ENCODE measurements around the gene ATP6V1E1. TPM values are rescaled to one million over a fixed set of nuclear protein-coding genes. Genes with fewer than 3 reads are reported as not detected.

The ATP6V1E1 gene
- 110 and 133 TPM in 2 replicates for total RNA-seq

DNA sequence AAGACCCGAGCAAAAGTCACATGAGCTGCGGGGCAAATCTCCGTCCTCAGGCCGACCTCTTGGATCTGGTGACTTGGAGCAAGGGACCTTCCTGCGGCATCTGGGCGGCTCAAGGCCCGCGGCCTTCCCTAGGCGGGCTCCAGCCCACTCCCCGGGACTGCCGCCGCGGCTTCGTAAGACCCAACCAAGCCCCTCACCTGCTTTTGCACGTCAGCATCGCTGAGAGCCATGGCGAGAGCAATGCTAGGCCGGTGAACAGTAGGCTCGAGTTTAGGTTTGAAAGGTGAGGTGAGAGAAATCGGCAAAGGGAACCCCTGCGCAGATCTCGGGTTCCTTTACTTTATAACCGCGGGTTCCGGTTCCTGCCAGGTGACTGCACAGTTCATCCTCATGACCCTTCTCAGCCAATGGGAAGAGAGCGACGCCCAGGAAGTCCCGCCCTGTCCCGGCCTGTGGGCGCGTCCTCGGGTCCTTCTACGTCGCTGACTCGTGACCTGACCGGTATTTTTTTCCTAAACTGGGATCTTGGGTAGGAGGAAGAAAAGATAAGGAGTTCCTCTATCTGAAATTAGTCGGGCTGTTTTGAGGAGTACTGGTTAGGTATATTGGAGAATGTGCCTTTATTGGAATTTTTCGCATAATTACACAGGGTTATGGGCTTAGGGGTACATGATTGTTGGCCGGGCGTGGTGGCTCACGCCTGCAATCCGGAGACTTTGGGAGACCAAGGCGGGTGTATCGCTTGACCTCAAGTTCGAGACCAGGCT lies at the start of gene ATP6V1E1:
Gene ATP6V1E1, minus strand, starts transcription at position 344 of the 767 bp plus-strand sequence. Its CDS starts 114 bp downstream, at position 230.

DNA sequence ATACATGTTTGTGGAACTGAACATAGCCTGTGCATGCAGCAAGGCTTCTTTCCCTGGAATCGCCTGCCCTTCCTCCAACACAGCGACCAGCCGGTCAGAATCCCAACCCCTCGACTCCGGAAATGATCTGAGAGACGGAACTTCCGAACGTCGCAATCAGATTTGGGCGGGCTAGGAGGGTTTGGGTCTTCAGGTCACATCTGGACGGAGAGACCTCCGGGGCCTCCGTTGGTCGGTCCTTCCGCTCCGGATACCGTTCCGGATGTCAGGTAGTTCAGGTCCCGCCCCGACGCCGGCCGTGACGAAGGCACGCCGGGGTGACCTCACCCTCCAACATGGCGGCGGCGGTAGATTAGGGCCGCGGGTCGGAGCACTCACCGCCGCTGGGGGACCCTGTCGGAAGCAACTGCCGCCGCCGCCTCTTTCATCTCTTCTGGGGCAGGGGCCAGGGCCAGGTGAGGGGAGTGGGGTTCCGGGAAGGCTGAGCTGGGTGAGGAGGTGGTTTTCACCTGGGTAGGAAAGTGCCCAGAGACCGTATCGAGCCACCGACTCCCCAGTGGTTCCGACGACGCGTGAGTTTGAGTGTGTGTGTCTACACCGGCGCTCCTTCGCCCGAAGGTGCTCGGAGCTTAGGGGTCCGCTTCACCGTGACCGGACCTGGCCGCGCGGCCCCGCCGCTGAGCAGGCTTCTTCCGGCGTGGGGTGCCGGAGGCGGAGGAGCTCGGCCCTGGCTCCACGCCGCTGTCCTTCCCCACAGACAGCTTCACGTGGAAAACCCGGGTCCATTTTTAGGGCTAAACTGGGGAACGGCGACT lies 10.1 kb upstream of the ATP6V1E1 start, which contains the start of gene BCL2L13:
Gene BCL2L13, plus strand, starts transcription at position 326 of the 815 bp plus-strand sequence. CDS start 16,955 bp downstream, outside the sequence.

DNA sequence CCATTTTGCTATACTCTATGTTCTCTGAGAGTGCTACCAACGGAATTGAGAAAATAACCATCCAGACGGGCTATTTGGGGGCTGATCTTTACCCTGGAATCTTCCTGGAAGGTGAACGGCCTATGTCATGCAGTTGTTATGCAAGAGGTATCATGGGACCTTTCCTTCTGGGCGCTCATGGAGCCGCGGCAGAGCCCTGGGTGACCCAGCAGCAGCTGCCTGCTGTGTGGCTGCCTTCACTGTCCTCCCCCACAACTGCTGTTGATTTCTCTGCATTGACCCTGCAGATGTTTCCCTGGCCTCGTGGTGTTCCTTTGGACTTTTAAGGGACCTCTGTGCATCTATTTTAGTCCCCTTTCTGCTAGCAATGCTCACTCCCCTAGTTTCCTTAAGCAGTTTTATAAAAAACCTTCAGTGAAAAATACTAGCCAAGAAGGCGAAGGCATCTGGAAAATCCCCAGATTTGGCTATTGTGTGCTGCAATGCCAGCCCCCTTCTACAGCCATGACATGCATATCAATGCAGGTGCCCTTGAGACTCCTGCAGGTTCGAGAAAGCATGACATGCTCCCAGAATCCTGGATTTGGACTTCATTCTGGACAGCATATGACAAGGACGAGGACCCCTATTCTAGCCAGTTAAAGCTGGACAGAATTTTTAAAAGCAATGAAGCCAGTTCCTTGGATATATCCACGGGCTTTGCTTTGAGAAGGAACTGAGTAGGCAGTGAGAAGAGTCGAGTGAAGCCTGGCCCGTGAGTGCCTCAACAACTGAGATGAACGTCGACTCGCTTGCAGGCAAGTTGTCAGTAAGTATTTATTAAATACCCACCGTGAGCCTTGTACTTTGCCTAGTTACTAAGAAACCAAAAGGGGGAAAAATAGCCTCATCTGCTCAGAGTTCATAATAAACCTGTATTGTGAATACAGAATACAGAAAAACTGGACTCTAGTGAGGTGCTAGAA lies 65.4 kb downstream of the ATP6V1E1 start, which contains the start of gene SLC25A18:
Gene SLC25A18, plus strand, starts transcription at position 593 of the 965 bp plus-strand sequence. CDS start 16,447 bp downstream, outside the sequence.

Other genes starting within 250 kb of the ATP6V1E1 start
- gene SLC25A18, start 65.3 kb downstream of the ATP6V1E1 start, total RNA-seq = not detected in 2 replicates
- gene BCL2L13, start 10.0 kb upstream of the ATP6V1E1 start, total RNA-seq = 50.3 and 54.7 TPM in 2 replicates
- 32.2 and 53.6 TPM in 2 replicates for gene BID, start 145.7 kb upstream of the ATP6V1E1 start, total RNA-seq